NCI-H146 (cell line): ENCODE data around the gene SGCD.

ENCODE experiments used
- DNase-seq: peaks from one replicate; lab custom pipeline; 2025; lab: John Stamatoyannopoulos, UW

The SGCD gene

GRCh38 chr5:156513123-156513815 lies 186.3 kb downstream of the SGCD start:
- no peak for DNase-seq

GRCh38 chr5:156515121-156515520 lies 188.2 kb downstream of the SGCD start:
- no peak for DNase-seq

- no peak for DNase-seq
These were observed 188.9 kb downstream of the SGCD start for GRCh38 chr5:156515803-156516360.

- no peak for DNase-seq
These were observed 195.9 kb downstream of the SGCD start for GRCh38 chr5:156522651-156523529.

- no peak for DNase-seq
These were observed 196.6 kb downstream of the SGCD start for GRCh38 chr5:156523607-156524006.

GRCh38 chr5:156526081-156526925 lies 199.3 kb downstream of the SGCD start:
- DNase-seq = no peak

- DNase-seq = no peak
These were observed 200.6 kb downstream of the SGCD start for GRCh38 chr5:156527611-156528010.

- no peak for DNase-seq
These were observed 201.7 kb downstream of the SGCD start for GRCh38 chr5:156528673-156529072.

GRCh38 chr5:156529892-156530291 lies 202.9 kb downstream of the SGCD start:
- DNase-seq = no peak

- no peak for DNase-seq
These were observed 204.2 kb downstream of the SGCD start for GRCh38 chr5:156531199-156531598.

GRCh38 chr5:156532921-156533320 lies 206.0 kb downstream of the SGCD start:
- DNase-seq = no peak

GRCh38 chr5:156534085-156534484 lies 207.1 kb downstream of the SGCD start:
- no peak for DNase-seq

- no peak for DNase-seq
These were observed 208.0 kb downstream of the SGCD start for GRCh38 chr5:156534906-156535485.

- DNase-seq = no peak
These were observed 213.5 kb downstream of the SGCD start for GRCh38 chr5:156540491-156540890.

- DNase-seq = no peak
These were observed 214.6 kb downstream of the SGCD start for GRCh38 chr5:156541582-156541981.

- DNase-seq = no peak
These were observed 216.6 kb downstream of the SGCD start for GRCh38 chr5:156543348-156544145.

GRCh38 chr5:156552855-156553358 lies 225.9 kb downstream of the SGCD start:
- DNase-seq = no peak

GRCh38 chr5:156556666-156557406 lies 229.9 kb downstream of the SGCD start:
- no peak for DNase-seq

- DNase-seq = no peak
These were observed 233.0 kb downstream of the SGCD start for GRCh38 chr5:156560002-156560401.

- no peak for DNase-seq
These were observed 234.7 kb downstream of the SGCD start for GRCh38 chr5:156561651-156562050.
